DOHH2 (cell line): ENCODE measurements around the gene GTF2A1.
"Not testable (repeated sequence)": the region's sequence is repeated elsewhere in the genome, so short reads cannot be mapped to it uniquely, and the experiment has no call there.

Experiments
- H3F3A ChIP-seq: fragments of 200-600 bp; sonication (generic), shearing (Covaris generic); 2 replicates; pipeline ENCODE4 v1.6.0; 2016; ENCODE audit warnings: antibody characterized with exemption, mild to moderate bottlenecking; ENCODE audit not compliant: control insufficient read depth, insufficient read depth
- H3K27ac ChIP-seq: fragments of 200-600 bp; sonication (generic); 2 replicates; pipeline ENCODE4 v1.5.1; 2014; ENCODE audit warnings: low read depth, mild to moderate bottlenecking, low read length, moderate library complexity
- H3K27me3 ChIP-seq: fragments of 200-600 bp; sonication (generic); 2 replicates; pipeline ENCODE4 v1.6.1; 2014; ENCODE audit warnings: mild to moderate bottlenecking, low read length, mixed read lengths; ENCODE audit not compliant: control insufficient read depth
- H3K36me3 ChIP-seq: fragments of 200-600 bp; sonication (generic); 2 replicates; pipeline ENCODE4 v1.6.1; 2014; ENCODE audit warnings: mild to moderate bottlenecking, low read length, moderate library complexity, mixed read lengths; ENCODE audit not compliant: control insufficient read depth
- H3K4me1 ChIP-seq: fragments of 200-600 bp; sonication (generic); 2 replicates; pipeline ENCODE4 v1.6.1; 2014; ENCODE audit warnings: mild to moderate bottlenecking, low read length, mixed read lengths; ENCODE audit not compliant: control insufficient read depth
- H3K4me2 ChIP-seq: fragments of 200-600 bp; sonication (generic); 2 replicates; pipeline ENCODE4 v1.6.0; 2014; ENCODE audit warnings: mild to moderate bottlenecking, low read length, moderate library complexity
- H3K4me3 ChIP-seq: fragments of 200-600 bp; sonication (generic); 2 replicates; pipeline ENCODE4 v1.5.1; 2014; ENCODE audit warnings: mild to moderate bottlenecking, low read length, mixed read lengths
- H3K79me2 ChIP-seq: fragments of 200-600 bp; sonication (generic); 2 replicates; pipeline ENCODE4 v1.6.1; 2014; ENCODE audit warnings: mild to moderate bottlenecking, low read length, mixed read lengths; ENCODE audit not compliant: control insufficient read depth
- H3K9me2 ChIP-seq: fragments of 200-600 bp; sonication (generic); replicated peaks from 2 replicates; pipeline ENCODE4 v1.6.1; 2014; ENCODE audit warnings: mild to moderate bottlenecking, low read length, mixed read lengths; ENCODE audit not compliant: control insufficient read depth
- H3K9me3 ChIP-seq: fragments of 200-600 bp; sonication (generic); 2 replicates; pipeline ENCODE4 v1.6.1; 2014; ENCODE audit warnings: antibody characterized with exemption, low read length, mixed read lengths; ENCODE audit not compliant: control insufficient read depth, insufficient read depth
- H4K20me1 ChIP-seq: fragments of 200-600 bp; sonication (generic); 2 replicates; pipeline ENCODE4 v1.6.0; 2014; ENCODE audit warnings: low read depth, mild to moderate bottlenecking, antibody characterized with exemption, low read length, moderate library complexity; ENCODE audit not compliant: control insufficient read depth, insufficient read depth
- CTCF ChIP-seq: fragments of 200-600 bp; sonication (generic); IDR thresholded peaks from one replicate; pipeline ENCODE4 v1.5.1; 2014; ENCODE audit warnings: antibody characterized with exemption, mild to moderate bottlenecking, low read depth, low read length; ENCODE audit not compliant: poor library complexity, severe bottlenecking
- EZH2phosphoT487 ChIP-seq: fragments of 200-600 bp; sonication (generic); IDR thresholded peaks from 2 replicates; pipeline ENCODE4 v1.6.1; 2017; ENCODE audit warnings: borderline replicate concordance, mild to moderate bottlenecking, antibody characterized with exemption, low read length, moderate library complexity, mixed read lengths

Gene GTF2A1

GRCh38 chr14:81245771-81246170 lies 25.0 kb upstream of the GTF2A1 start:
- H3K79me2 ChIP-seq = no peaks in the 10 kb centered on the region
- H3K36me3 ChIP-seq = no peaks in the 10 kb centered on the region
- H3K27me3 ChIP-seq = no peaks in the 10 kb centered on the region
- no peaks in the 10 kb centered on the region for H3K9me2 ChIP-seq
- H3K27ac ChIP-seq = no peak overlapping the region
- no peak overlapping the region for H3K4me2 ChIP-seq
- no peaks in the 10 kb centered on the region for H3K4me1 ChIP-seq
- no peaks in the 10 kb centered on the region for H3F3A ChIP-seq
- H3K4me3 ChIP-seq = no peak overlapping the region
- H3K9me3 ChIP-seq = no peaks in the 10 kb centered on the region; the same call in 1 of the 2 replicates
- no peaks in the 10 kb centered on the region for H4K20me1 ChIP-seq
- TF ChIP-seq EZH2phosphoT487 = no peak
- TF ChIP-seq CTCF = no peak

- not testable (repeated sequence) for H3K79me2 ChIP-seq, H3K9me3 ChIP-seq, H3K4me3 ChIP-seq, H3K36me3 ChIP-seq, H4K20me1 ChIP-seq, H3K9me2 ChIP-seq, H3K27me3 ChIP-seq, H3K27ac ChIP-seq, H3K4me2 ChIP-seq, H3F3A ChIP-seq, H3K4me1 ChIP-seq
Observed at GRCh38 chr14:81244431-81244830, 23.7 kb upstream of the GTF2A1 start.

GRCh38 chr14:81243499-81243898 lies 22.7 kb upstream of the GTF2A1 start:
- H3K27me3 ChIP-seq = no peaks in the 10 kb centered on the region
- no peaks in the 10 kb centered on the region for H3K36me3 ChIP-seq
- H3F3A ChIP-seq = no peaks in the 10 kb centered on the region
- TF ChIP-seq EZH2phosphoT487 (no peak), CTCF (no peak)
- no peaks in the 10 kb centered on the region for H4K20me1 ChIP-seq
- H3K9me2 ChIP-seq = no peaks in the 10 kb centered on the region
- H3K4me2 ChIP-seq = no peak overlapping the region
- H3K79me2 ChIP-seq = no peaks in the 10 kb centered on the region
- H3K27ac ChIP-seq = no peak overlapping the region
- no peaks in the 10 kb centered on the region; the same call in 1 of the 2 replicates for H3K9me3 ChIP-seq
- no peaks in the 10 kb centered on the region for H3K4me1 ChIP-seq
- H3K4me3 ChIP-seq = no peak overlapping the region

- H3K27me3 ChIP-seq, H4K20me1 ChIP-seq, H3K4me3 ChIP-seq, H3K4me1 ChIP-seq, H3K79me2 ChIP-seq, H3K4me2 ChIP-seq, H3F3A ChIP-seq, H3K9me2 ChIP-seq, H3K36me3 ChIP-seq, H3K27ac ChIP-seq, H3K9me3 ChIP-seq: not testable (repeated sequence)
Observed at GRCh38 chr14:81236849-81237248, 16.1 kb upstream of the GTF2A1 start.
